GM10248 (cell line): ENCODE measurements around the gene PRKN.

Experiments
- CTCF ChIA-PET: fragments of 300-600 bp; sonication (Branson Sonifier 250); formaldehyde crosslinking; extraction: SDS; loops from one replicate; lab custom pipeline; 2021; ENCODE audit warnings: antibody characterized with exemption; lab: Yijun Ruan, JAX
- POLR2A ChIA-PET: fragments of 350-650 bp; sonication (Branson Sonifier 250); formaldehyde crosslinking; extraction: SDS; loops from one replicate; lab custom pipeline; 2020; ENCODE audit warnings: antibody characterized with exemption; lab: Yijun Ruan, JAX
- DNase-seq: peaks from one replicate; pipeline ENCODE4 v3.0.0; 2012; ENCODE audit errors: extremely low spot score
- CTCF ChIP-seq: IDR thresholded peaks from 2 replicates; pipeline ENCODE4 v1.5.1; 2012; ENCODE audit warnings: mild to moderate bottlenecking, low read depth; ENCODE audit errors: extremely low read depth, missing control alignments, control extremely low read depth

The PRKN gene

GRCh38 chr6:161847628-161848027, 879.9 kb downstream of the PRKN start:
- ChIA-PET CTCF (no interaction called here), POLR2A (no interaction called here)
- DNase-seq: no peak
- no peak for TF ChIP-seq CTCF

GRCh38 chr6:161844804-161845203, 882.8 kb downstream of the PRKN start:
- no peak for DNase-seq
- ChIA-PET POLR2A (no interaction called here), CTCF (no interaction called here)
- TF ChIP-seq CTCF: no peak

GRCh38 chr6:161843066-161843465, 884.5 kb downstream of the PRKN start:
- no peak for TF ChIP-seq CTCF
- DNase-seq: no peak
- ChIA-PET CTCF (no interaction called here), POLR2A (no interaction called here)

- ChIA-PET CTCF (interaction anchor here (1.6 kb wide), 1 partner anchor 17 kb away, joined by 4 read pairs; no protein-coding TSS in a partner anchor), POLR2A (no interaction called here)
- TF ChIP-seq CTCF: no peak
- no peak for DNase-seq
These were observed 887.2 kb downstream of the PRKN start for GRCh38 chr6:161840380-161840779.

GRCh38 chr6:161838306-161839035, 889.1 kb downstream of the PRKN start:
- DNase-seq: no peak
- CTCF ChIA-PET: interaction anchor here (1.2 kb wide), 1 partner anchor 16 kb away, joined by 3 read pairs; no protein-coding TSS in a partner anchor
- POLR2A ChIA-PET: no interaction called here
- TF ChIP-seq CTCF: no peak

GRCh38 chr6:161837854-161838253, 889.7 kb downstream of the PRKN start:
- TF ChIP-seq CTCF: no peak
- CTCF ChIA-PET: no interaction called here
- POLR2A ChIA-PET: no interaction called here
- no peak for DNase-seq
